HL-60 (cell line): ENCODE results near the gene CD276.
A peak's percentile ranks its signal among the peaks of the same experiment; 100 is the strongest.

Experiments
- DNase-seq, 2 experiments: peaks; one replicate each; pipeline ENCODE4 v3.0.0-alpha.2; 2010 to 2020; ENCODE audit warnings: low read depth in 1 of 2, low spot score in 1 of 2
- H3K27ac ChIP-seq: fragments of 250-450 bp; sonication (Bioruptor Pico); replicated peaks from 2 replicates; pipeline ENCODE4 v1.5.1; 2020; ENCODE audit warnings: mild to moderate bottlenecking, moderate library complexity
- H3K27me3 ChIP-seq: fragments of 250-450 bp; sonication (Bioruptor Pico); 2 replicates; pipeline ENCODE4 v1.5.1; 2021; ENCODE audit warnings: mild to moderate bottlenecking, moderate library complexity; ENCODE audit not compliant: insufficient read depth, poor library complexity, severe bottlenecking
- H3K4me3 ChIP-seq: replicated peaks from 2 replicates; pipeline ENCODE4 v1.5.1; 2011; ENCODE audit warnings: mild to moderate bottlenecking, control low read depth, low read length; ENCODE audit not compliant: insufficient read depth
- GABPA ChIP-seq: IDR thresholded peaks from 2 replicates; pipeline ENCODE4 v1.6.1; 2012; ENCODE audit warnings: low read depth
- POLR2AphosphoS5 ChIP-seq: IDR thresholded peaks from 2 replicates; pipeline ENCODE4 v1.6.1; 2012; ENCODE audit warnings: low read depth
- SPI1 ChIP-seq: IDR thresholded peaks from 2 replicates; pipeline ENCODE4 v1.6.1; 2012; ENCODE audit warnings: low read depth, mild to moderate bottlenecking, borderline replicate concordance
- TF ChIP-seq, protein P1 (sequence below): IDR thresholded peaks from 2 replicates; pipeline ENCODE4 v1.6.1; 2012; ENCODE audit warnings: low read depth; ENCODE audit not compliant: insufficient replicate concordance
- TF ChIP-seq, protein P2 (sequence below): IDR thresholded peaks from one replicate; pipeline ENCODE4 v1.5.1; 2011; ENCODE audit warnings: low read length, control low read depth, inconsistent platforms; ENCODE audit not compliant: insufficient read depth

Gene CD276

DNA sequence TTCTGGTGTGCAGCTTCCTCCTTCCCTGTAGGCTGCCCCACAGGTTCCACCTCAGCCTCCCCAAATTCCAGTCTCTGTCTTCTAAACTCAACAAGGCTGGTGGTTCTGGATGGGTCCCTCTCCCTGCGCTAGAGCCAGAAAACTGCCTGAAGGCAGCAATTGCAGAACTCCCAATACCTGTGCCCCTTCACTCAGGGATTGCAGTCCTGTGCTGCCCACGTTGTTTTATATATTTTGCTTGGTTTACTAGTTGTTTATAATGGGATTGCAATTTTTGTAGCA lies 36.2 kb upstream of the CD276 start:
- DNase-seq: no peak
- no peak overlapping the region for H3K4me3 ChIP-seq
- H3K27me3 ChIP-seq: no peaks in the 10 kb centered on the region
- TF ChIP-seq, protein P1, sequence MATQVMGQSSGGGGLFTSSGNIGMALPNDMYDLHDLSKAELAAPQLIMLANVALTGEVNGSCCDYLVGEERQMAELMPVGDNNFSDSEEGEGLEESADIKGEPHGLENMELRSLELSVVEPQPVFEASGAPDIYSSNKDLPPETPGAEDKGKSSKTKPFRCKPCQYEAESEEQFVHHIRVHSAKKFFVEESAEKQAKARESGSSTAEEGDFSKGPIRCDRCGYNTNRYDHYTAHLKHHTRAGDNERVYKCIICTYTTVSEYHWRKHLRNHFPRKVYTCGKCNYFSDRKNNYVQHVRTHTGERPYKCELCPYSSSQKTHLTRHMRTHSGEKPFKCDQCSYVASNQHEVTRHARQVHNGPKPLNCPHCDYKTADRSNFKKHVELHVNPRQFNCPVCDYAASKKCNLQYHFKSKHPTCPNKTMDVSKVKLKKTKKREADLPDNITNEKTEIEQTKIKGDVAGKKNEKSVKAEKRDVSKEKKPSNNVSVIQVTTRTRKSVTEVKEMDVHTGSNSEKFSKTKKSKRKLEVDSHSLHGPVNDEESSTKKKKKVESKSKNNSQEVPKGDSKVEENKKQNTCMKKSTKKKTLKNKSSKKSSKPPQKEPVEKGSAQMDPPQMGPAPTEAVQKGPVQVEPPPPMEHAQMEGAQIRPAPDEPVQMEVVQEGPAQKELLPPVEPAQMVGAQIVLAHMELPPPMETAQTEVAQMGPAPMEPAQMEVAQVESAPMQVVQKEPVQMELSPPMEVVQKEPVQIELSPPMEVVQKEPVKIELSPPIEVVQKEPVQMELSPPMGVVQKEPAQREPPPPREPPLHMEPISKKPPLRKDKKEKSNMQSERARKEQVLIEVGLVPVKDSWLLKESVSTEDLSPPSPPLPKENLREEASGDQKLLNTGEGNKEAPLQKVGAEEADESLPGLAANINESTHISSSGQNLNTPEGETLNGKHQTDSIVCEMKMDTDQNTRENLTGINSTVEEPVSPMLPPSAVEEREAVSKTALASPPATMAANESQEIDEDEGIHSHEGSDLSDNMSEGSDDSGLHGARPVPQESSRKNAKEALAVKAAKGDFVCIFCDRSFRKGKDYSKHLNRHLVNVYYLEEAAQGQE: no peak
- TF ChIP-seq SPI1: no peak
- no peak for TF ChIP-seq GABPA
- TF ChIP-seq, protein P2, sequence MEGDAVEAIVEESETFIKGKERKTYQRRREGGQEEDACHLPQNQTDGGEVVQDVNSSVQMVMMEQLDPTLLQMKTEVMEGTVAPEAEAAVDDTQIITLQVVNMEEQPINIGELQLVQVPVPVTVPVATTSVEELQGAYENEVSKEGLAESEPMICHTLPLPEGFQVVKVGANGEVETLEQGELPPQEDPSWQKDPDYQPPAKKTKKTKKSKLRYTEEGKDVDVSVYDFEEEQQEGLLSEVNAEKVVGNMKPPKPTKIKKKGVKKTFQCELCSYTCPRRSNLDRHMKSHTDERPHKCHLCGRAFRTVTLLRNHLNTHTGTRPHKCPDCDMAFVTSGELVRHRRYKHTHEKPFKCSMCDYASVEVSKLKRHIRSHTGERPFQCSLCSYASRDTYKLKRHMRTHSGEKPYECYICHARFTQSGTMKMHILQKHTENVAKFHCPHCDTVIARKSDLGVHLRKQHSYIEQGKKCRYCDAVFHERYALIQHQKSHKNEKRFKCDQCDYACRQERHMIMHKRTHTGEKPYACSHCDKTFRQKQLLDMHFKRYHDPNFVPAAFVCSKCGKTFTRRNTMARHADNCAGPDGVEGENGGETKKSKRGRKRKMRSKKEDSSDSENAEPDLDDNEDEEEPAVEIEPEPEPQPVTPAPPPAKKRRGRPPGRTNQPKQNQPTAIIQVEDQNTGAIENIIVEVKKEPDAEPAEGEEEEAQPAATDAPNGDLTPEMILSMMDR: no peak
- TF ChIP-seq POLR2AphosphoS5: no peak
- H3K27ac ChIP-seq: no peak overlapping the region

DNA sequence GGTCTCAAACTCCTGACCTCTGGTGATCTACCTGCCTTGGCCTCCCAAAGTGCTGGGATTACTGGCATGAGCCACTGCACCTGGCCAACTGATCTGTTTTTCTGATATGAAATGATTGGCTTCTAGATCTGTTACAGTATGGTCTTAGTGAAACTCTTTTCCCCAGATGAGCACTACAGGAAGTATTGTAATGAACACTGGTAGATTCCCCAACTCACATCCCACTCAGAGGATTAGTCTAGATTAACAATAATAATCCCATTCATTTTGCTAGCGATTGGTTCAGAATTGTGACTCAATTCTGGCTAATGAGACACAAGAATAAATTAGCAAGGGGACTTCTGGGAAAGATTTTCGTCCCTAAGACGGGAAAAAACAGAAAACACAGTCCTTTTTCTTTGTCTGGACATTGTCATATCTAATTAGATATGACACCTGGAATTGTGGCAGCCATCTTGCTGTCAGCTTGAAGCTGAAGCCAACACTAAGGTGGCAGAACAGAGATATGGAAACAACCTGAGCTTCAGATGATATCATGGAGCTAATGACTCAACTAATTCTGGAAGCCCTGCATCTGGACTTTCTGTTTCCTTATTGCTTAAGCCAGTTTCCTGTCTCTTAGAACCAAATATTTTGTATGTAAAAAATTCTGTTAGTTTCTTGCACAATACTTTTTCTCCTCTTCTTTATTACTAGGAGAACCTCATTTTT lies 33.6 kb upstream of the CD276 start:
- Histone ChIP-seq H3K27ac (peak overlapping the region; percentile 46), H3K4me3 (no peak overlapping the region), H3K27me3 (no peaks in the 10 kb centered on the region)
- DNase-seq: peak; percentile 34 to 87
- no peak for TF ChIP-seq GABPA
- TF ChIP-seq, protein P1: no peak
- TF ChIP-seq, protein P2: no peak

DNA sequence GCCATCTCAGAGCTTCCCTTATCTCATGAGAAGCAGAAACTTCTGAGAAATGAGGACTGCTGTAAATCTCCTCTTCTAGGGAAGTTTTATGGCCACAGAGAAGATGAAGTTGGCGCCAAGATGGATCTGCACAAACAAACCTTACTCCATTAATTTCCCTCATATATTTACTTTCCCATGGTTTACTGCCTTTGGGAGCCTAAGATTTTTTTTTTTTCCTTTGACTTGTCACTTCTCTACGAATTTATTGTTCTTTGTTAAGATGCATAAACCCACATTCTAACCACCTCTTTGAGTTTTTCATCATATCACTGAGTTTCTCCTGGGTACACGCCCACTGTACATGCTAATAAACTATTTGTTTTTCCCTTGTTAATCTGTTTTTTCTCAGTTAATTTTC lies 29.5 kb upstream of the CD276 start:
- TF ChIP-seq, protein P1: no peak
- TF ChIP-seq POLR2AphosphoS5: no peak
- no peak overlapping the region for H3K4me3 ChIP-seq
- no peak for DNase-seq
- H3K27ac ChIP-seq: no peak overlapping the region
- no peaks in the 10 kb centered on the region for H3K27me3 ChIP-seq

DNA sequence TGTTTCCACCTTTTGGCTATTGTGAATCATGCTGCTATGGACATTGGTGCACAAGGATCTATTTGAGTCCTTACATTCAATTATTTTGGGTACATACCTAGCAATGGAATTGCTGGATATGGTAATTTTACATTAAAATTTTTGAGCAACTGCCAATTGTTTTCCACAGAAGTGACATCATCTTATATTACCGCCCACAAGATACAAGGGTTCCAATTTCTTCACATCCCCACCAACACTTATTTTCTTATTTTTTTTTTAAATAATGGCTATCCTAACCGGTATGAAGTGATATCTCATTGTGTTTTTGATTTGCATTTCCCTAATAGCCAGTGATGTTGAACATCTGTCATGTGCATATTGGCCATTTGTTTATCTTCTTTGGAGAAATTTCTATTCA lies 28.5 kb upstream of the CD276 start:
- H3K4me3 ChIP-seq: no peak overlapping the region
- no peak overlapping the region for H3K27ac ChIP-seq
- no peak for DNase-seq
- H3K27me3 ChIP-seq: no peaks in the 10 kb centered on the region
- TF ChIP-seq POLR2AphosphoS5 (no peak), GABPA (no peak), SPI1 (no peak)
- TF ChIP-seq, protein P1: no peak
- TF ChIP-seq, protein P2: no peak
